T1000 (cell line): ENCODE measurements around the gene TMEM60.
A peak's percentile ranks its signal among the peaks of the same experiment; 100 is the strongest.
"Not testable (repeated sequence)": the region's sequence is repeated elsewhere in the genome, so short reads cannot be mapped to it uniquely, and the experiment has no call there.

Experiments used
- DNase-seq: peaks from one replicate; lab custom pipeline; 2025; ENCODE audit warnings: mixed read lengths; lab: John Stamatoyannopoulos, UW

Gene TMEM60

GRCh38 chr7:77811516-77812289 is 13.5 kb upstream of the TMEM60 start:
- DNase-seq, result no peak

- DNase-seq, result no peak
These were observed 10.3 kb upstream of the TMEM60 start for GRCh38 chr7:77808517-77808916.

- no peak for DNase-seq
These were observed 8.2 kb upstream of the TMEM60 start for GRCh38 chr7:77806425-77806824.

GRCh38 chr7:77802557-77803405 is 4.5 kb upstream of the TMEM60 start:
- no peak for DNase-seq

GRCh38 chr7:77800730-77801129 is 2.5 kb upstream of the TMEM60 start:
- DNase-seq, result no peak

- DNase-seq, result no peak
These were observed 1.9 kb upstream of the TMEM60 start for GRCh38 chr7:77800158-77800557.

GRCh38 chr7:77799078-77799964 is 1.1 kb upstream of the TMEM60 start:
- peak; percentile 17 for DNase-seq

GRCh38 chr7:77797734-77798393 is 370 bp downstream of the TMEM60 start:
- DNase-seq, result no peak

- DNase-seq, result no peak
These were observed 1.3 kb downstream of the TMEM60 start for GRCh38 chr7:77796960-77797359.

- DNase-seq, result no peak
These were observed 2.1 kb downstream of the TMEM60 start for GRCh38 chr7:77796109-77796508.

GRCh38 chr7:77794000-77794399 is 4.2 kb downstream of the TMEM60 start:
- DNase-seq, result no peak

GRCh38 chr7:77791956-77792355 is 6.3 kb downstream of the TMEM60 start:
- no peak for DNase-seq

- DNase-seq, result no peak
These were observed 6.9 kb downstream of the TMEM60 start for GRCh38 chr7:77791336-77791735.

- DNase-seq, result no peak
These were observed 9.8 kb downstream of the TMEM60 start for GRCh38 chr7:77788327-77788902.

- no peak for DNase-seq
These were observed 11.5 kb downstream of the TMEM60 start for GRCh38 chr7:77786741-77787140.

- no peak for DNase-seq
These were observed 12.2 kb downstream of the TMEM60 start for GRCh38 chr7:77786018-77786417.

- not testable (repeated sequence) for DNase-seq
These were observed 13.8 kb downstream of the TMEM60 start for GRCh38 chr7:77784426-77784825.

- no peak for DNase-seq
These were observed 14.7 kb downstream of the TMEM60 start for GRCh38 chr7:77783545-77783944.

GRCh38 chr7:77783111-77783510 is 15.1 kb downstream of the TMEM60 start:
- no peak for DNase-seq

- DNase-seq, result no peak
These were observed 15.9 kb downstream of the TMEM60 start for GRCh38 chr7:77782383-77782782.

- DNase-seq, result no peak
These were observed 19.7 kb downstream of the TMEM60 start for GRCh38 chr7:77778535-77778934.
